CD8-positive, alpha-beta memory T cell (primary cell): ENCODE measurements around the gene S100PBP. TPM values are rescaled to one million over a fixed set of nuclear protein-coding genes. Genes with fewer than 3 reads are reported as not detected.

ENCODE experiments used
- CTCF ChIA-PET: fragments of 350-600 bp; sonication (Branson Sonifier 250); formaldehyde crosslinking; loops from one replicate; lab custom pipeline; 2021; ENCODE audit warnings: antibody characterized with exemption; lab: Charles Lee
- POLR2A ChIA-PET: fragments of 350-600 bp; sonication (Branson Sonifier 250); formaldehyde crosslinking; loops from one replicate; lab custom pipeline; 2021; ENCODE audit warnings: antibody characterized with exemption; lab: Charles Lee
- DNase-seq, 5 donors: peaks; one replicate each; pipeline versions ENCODE4 v3.0.0 to v3.0.0-alpha.2; 2020 to 2022; ENCODE audit warnings: mixed read lengths in 1 of 5
- H3K27ac ChIP-seq: one replicate; pipeline ENCODE4 v1.7.0; 2013; ENCODE audit warnings: low read depth, mild to moderate bottlenecking, low read length, moderate library complexity
- H3K27me3 ChIP-seq: 2 replicates; pipeline ENCODE4 v1.7.0; 2013; ENCODE audit warnings: low read length, mild to moderate bottlenecking; ENCODE audit not compliant: insufficient read depth, poor library complexity, severe bottlenecking
- H3K36me3 ChIP-seq: 2 replicates; pipeline ENCODE4 v1.7.0; 2013; ENCODE audit warnings: mild to moderate bottlenecking, low read length, moderate library complexity; ENCODE audit not compliant: insufficient read depth
- H3K4me1 ChIP-seq: 2 replicates; pipeline ENCODE4 v1.7.0; 2013; ENCODE audit warnings: mild to moderate bottlenecking, low read length, moderate library complexity; ENCODE audit not compliant: insufficient read depth
- H3K4me3 ChIP-seq: 2 replicates; pipeline ENCODE4 v1.7.0; 2013; ENCODE audit warnings: mild to moderate bottlenecking, low read length
- H3K9me3 ChIP-seq: 2 replicates; pipeline ENCODE4 v1.7.0; 2013; ENCODE audit warnings: mild to moderate bottlenecking, low read length
- H3K27ac Mint-ChIP-seq, 8 donors: one replicate each; pipeline ENCODE4 v1.8.0; 2020 to 2021; ENCODE audit warnings: mixed read lengths in 8 of 8, mild to moderate bottlenecking in 6 of 8, inconsistent platforms in 3 of 8, moderate library complexity in 3 of 8
- H3K27me3 Mint-ChIP-seq, 2 donors: one replicate each; pipeline ENCODE4 v1.8.0; 2020 to 2021; ENCODE audit warnings: mixed read lengths in 2 of 2, mild to moderate bottlenecking in 1 of 2, moderate library complexity in 1 of 2
- H3K36me3 Mint-ChIP-seq, 3 donors: one replicate each; pipeline ENCODE4 v1.8.0; 2020 to 2021; ENCODE audit warnings: mixed read lengths in 3 of 3, inconsistent platforms in 1 of 3, mild to moderate bottlenecking in 1 of 3
- H3K4me1 Mint-ChIP-seq, 3 donors: one replicate each; pipeline ENCODE4 v1.8.0; 2020 to 2021; ENCODE audit warnings: mixed read lengths in 3 of 3, inconsistent platforms in 1 of 3, mild to moderate bottlenecking in 1 of 3
- H3K4me3 Mint-ChIP-seq, 7 donors: one replicate each; pipeline ENCODE4 v1.8.0; 2020 to 2021; ENCODE audit warnings: mixed read lengths in 7 of 7, mild to moderate bottlenecking in 6 of 7, moderate library complexity in 4 of 7, inconsistent platforms in 2 of 7
- H3K9me3 Mint-ChIP-seq, 5 donors: one replicate each; pipeline ENCODE4 v1.8.0; 2020 to 2022; ENCODE audit warnings: mixed read lengths in 5 of 5, mild to moderate bottlenecking in 3 of 5, moderate library complexity in 2 of 5, inconsistent platforms in 1 of 5
- polyA plus RNA-seq: library from polyadenylated mRNA; unstranded; fragments of 300-500 nt; fragmentation: Illumina TruSeq; gene quantifications from one replicate; pipeline ENCODE4 v1.2.3, GENCODE V29; 2021
- total RNA-seq, 2 experiments: library from RNA; stranded (reverse); gene quantifications; one replicate each; pipeline ENCODE4 v1.2.3, GENCODE V29; 2021

S100PBP gene
- total and polyA plus RNA-seq, 3 experiments from 2014 or later = 17.3 to 30.6 (median 28.6) TPM

DNA sequence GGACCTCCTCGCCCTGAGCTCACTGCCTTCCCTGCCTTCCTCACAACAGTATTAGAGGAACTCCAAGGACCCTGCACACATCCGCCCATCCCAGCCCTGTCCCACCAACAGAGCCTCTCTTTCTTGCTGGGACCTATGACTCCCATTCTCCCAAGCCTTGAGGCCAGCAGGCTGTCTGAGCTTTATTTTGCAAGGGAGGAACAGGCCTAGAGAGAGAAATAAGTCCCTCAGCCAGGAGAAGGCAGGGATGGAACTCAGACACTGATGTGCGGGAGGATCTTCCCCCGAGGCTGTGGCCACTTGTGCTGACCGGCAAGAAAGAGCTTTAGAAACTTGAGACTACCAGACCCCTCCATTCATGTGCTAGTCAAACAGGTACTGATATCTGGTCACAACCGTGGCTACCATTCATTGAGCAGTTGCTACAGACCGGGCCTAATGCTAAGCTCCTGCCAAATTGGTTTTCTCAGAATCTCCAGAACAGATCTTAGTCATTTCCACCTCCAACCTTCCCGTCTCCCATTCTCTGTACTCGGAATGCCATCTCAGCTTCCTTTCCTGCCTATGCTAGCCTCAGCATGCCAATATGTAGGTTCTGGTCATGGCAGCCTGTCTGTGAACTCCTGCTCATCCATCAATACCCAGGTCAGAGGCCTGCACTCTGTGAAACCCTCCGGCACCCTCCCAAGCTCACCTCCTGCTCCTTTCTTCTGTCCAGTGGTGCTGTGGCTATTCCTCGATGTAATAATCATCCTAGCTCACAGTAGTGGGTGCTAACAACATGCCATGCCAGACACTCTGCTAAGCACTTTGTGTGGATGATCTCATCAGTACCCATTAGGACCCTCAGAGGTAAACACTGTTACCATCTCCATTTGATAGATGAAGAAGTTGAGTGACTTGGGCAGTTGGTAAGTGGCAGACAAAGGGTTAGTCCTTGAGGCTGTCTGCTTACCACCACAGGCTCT, 79.9 kb downstream of the S100PBP start:
- peaks cover 7% of the 10 kb centered on the region for H3K4me1 ChIP-seq
- peaks cover 43 to 66% of the 10 kb centered on the region in 2 donors for H3K27me3 Mint-ChIP-seq
- DNase-seq = no peak
- no peaks in the 10 kb centered on the region for H3K9me3 ChIP-seq
- peaks cover 44% of the 10 kb centered on the region for H3K27me3 ChIP-seq
- H3K27ac Mint-ChIP-seq = peak overlapping the region in 1 of 8 donors; percentile 47
- POLR2A ChIA-PET = interaction anchor here (0.5 kb wide), 1 partner anchor 10 kb away, joined by 8 read pairs; no protein-coding TSS in a partner anchor
- H3K4me3 ChIP-seq = no peak overlapping the region
- no peaks in the 10 kb centered on the region for H3K36me3 ChIP-seq
- no peaks in the 10 kb centered on the region for H3K36me3 Mint-ChIP-seq
- no peak overlapping the region for H3K4me3 Mint-ChIP-seq
- CTCF ChIA-PET = interaction anchor here (0.9 kb wide), 1 partner anchor 20 kb away, joined by 3 read pairs; no protein-coding TSS in a partner anchor
- H3K27ac ChIP-seq = no peak overlapping the region
- H3K4me1 Mint-ChIP-seq = peaks cover 8 to 23% (median 13%) of the 10 kb centered on the region in 3 donors
- H3K9me3 Mint-ChIP-seq = peaks cover 0 to 2% (median 0%) of the 10 kb centered on the region in 5 donors

DNA sequence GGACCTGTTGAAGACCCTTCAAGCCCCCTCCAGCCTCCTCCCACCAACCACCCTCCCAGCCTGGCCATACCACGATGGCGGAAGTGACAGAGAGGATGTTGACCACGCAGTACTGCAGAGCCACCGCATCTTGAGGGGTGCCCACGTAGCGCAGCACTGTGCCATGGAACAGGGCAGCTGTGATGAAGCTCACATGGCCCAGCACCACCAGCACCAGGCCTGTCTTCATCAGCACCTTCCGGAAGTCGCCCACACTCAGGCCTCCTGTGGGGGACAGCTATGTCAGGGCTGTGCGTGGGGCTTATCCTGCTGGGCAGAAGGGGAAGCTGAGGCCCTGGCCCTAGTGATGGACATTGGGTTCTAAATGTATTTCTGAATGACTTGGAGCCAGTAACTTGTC, 80.6 kb downstream of the S100PBP start:
- Histone ChIP-seq H3K4me1 (peaks cover 7% of the 10 kb centered on the region), H3K4me3 (no peak overlapping the region), H3K27ac (no peak overlapping the region), H3K36me3 (no peaks in the 10 kb centered on the region), H3K9me3 (no peaks in the 10 kb centered on the region), H3K27me3 (peaks cover 45% of the 10 kb centered on the region)
- no peaks in the 10 kb centered on the region for H3K36me3 Mint-ChIP-seq
- peak overlapping the region in 1 of 8 donors; percentile 47 for H3K27ac Mint-ChIP-seq
- ChIA-PET CTCF (interaction anchor here (0.5 to 2.3 kb wide), 3 partner anchors 25 to 109 kb away, joined by 3 to 6 read pairs (median 3); no protein-coding TSS in a partner anchor), POLR2A (interaction anchor here (0.5 kb wide), 1 partner anchor 9 kb away, joined by 8 read pairs; no protein-coding TSS in a partner anchor)
- no peak overlapping the region for H3K4me3 Mint-ChIP-seq
- peaks cover 5 to 18% (median 11%) of the 10 kb centered on the region in 3 donors for H3K4me1 Mint-ChIP-seq
- H3K9me3 Mint-ChIP-seq = peaks cover 0 to 2% (median 0%) of the 10 kb centered on the region in 5 donors
- DNase-seq = no peak
- H3K27me3 Mint-ChIP-seq = peaks cover 46 to 69% of the 10 kb centered on the region in 2 donors

DNA sequence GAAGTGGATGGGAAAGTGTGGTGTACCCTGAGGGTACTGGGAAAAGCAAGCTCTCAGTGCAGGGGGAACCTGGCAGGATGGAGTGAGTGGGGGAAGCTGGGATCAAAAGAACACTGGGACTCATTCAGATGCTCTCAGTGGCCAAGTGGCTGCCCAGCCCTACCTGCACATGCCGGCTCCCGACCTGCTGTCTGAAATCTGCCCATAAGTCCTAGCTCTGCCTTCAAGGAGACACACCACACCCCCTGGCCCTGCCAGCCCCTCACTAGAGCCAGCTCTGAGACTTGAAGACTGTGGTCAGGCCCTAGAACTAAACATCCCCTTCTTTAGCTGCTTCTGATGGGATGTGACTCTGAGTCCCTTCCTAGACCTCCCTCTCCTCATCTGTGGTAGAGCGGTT, 81.5 kb downstream of the S100PBP start:
- peaks cover 39% of the 10 kb centered on the region for H3K27me3 ChIP-seq
- H3K9me3 ChIP-seq = no peaks in the 10 kb centered on the region
- Mint-ChIP-seq H3K9me3 (peaks cover 0 to 2% (median 0%) of the 10 kb centered on the region in 5 donors), H3K27me3 (peaks cover 50 to 64% of the 10 kb centered on the region in 2 donors), H3K4me3 (peak overlapping the region in 2 of 7 donors; percentile 24 to 72), H3K36me3 (no peaks in the 10 kb centered on the region), H3K27ac (peak overlapping the region in 1 of 8 donors; percentile 68), H3K4me1 (peaks cover 5 to 14% (median 8%) of the 10 kb centered on the region in 3 donors)
- no peak overlapping the region for H3K4me3 ChIP-seq
- no peaks in the 10 kb centered on the region for H3K36me3 ChIP-seq
- POLR2A ChIA-PET = no interaction called here
- DNase-seq = no peak
- CTCF ChIA-PET = interaction anchor here (1.5 to 2.3 kb wide), 2 partner anchors 26 to 108 kb away, joined by 3 to 6 read pairs; no protein-coding TSS in a partner anchor
- H3K27ac ChIP-seq = no peak overlapping the region
- H3K4me1 ChIP-seq = peaks cover 7% of the 10 kb centered on the region

DNA sequence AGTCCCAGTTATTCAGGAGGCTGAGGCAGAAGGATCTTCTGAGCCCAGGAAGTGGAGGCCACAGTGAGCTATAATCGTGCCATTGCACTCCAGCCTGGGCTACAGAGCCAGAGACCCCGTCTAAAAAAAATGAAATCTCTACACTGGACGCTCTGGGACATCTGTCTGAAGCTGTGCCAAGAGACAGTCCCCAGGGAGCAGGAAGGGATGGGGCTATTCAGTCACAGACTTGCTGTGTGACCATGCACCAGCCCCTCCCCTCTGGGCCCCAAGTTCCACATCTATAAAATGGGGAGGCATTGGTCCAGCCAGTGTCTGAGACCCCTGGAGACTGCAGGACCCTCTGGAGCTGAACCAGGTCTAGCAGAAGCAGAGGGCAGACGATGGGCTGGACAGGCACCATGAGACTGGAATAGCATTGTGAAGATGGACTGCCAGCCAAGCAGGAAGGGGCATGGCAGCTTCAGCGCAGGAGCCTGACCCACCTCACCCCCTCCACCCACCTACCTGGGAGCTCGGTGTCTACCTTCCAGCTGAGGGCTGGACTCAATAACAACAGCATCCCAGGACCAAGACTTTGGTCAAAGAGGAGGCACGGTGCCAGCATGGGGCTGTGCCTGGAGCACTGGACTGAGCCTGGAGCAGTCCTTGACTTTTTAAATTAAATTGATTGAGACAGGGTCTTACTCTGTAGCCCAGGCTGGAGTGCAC, 82.3 kb downstream of the S100PBP start:
- H3K27me3 Mint-ChIP-seq = peaks cover 50 to 64% of the 10 kb centered on the region in 2 donors

DNA sequence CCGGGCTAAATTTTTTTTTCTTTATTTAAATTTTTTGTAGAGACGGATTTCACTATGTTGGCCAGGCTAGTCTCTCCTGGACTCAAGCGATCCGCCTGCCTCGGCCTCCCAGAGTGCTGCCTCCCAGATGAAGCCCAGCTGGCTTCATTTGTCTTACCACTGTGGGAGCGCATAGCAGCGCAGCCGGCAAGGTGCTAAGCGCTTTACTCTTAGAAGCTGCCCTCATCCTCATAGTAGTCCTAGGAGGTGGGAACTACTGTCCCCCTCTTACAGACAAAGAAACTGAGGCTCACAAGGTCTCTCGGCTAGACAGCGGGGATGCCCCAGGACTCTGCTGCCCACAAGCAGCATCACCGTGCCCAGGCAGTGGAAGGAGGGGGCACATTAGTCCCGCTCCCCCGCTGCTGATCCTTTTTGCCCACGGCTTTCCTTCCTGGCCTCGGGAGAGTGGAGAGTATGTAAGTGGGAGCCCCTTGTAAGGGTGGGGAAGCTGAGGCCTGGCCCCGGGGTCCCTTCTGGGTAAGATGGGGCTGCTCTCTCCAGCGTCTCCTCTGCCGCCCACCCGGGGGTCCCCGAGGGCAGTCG, 83.0 kb downstream of the S100PBP start:
- no peak for DNase-seq
- H3K36me3 ChIP-seq = no peaks in the 10 kb centered on the region
- ChIA-PET POLR2A (no interaction called here), CTCF (interaction anchor here (0.7 to 2.3 kb wide), 2 partner anchors 28 to 188 kb away, joined by 3 to 6 read pairs; no protein-coding TSS in a partner anchor)
- H3K4me3 Mint-ChIP-seq = peak overlapping the region; percentile 62 to 85 (median 74)
- peaks cover 34% of the 10 kb centered on the region for H3K27me3 ChIP-seq
- H3K27me3 Mint-ChIP-seq = peaks cover 50 to 61% of the 10 kb centered on the region in 2 donors
- peak overlapping the region in 1 of 8 donors; percentile 42 for H3K27ac Mint-ChIP-seq
- H3K36me3 Mint-ChIP-seq = no peaks in the 10 kb centered on the region
- no peak overlapping the region for H3K4me3 ChIP-seq
- H3K9me3 Mint-ChIP-seq = peaks cover 0 to 2% (median 0%) of the 10 kb centered on the region in 5 donors
- peaks cover 7% of the 10 kb centered on the region for H3K4me1 ChIP-seq
- no peaks in the 10 kb centered on the region for H3K9me3 ChIP-seq
- H3K4me1 Mint-ChIP-seq = peaks cover 5 to 14% (median 8%) of the 10 kb centered on the region in 3 donors
- H3K27ac ChIP-seq = peak overlapping the region; percentile 38

More for the DNA sequence above, 82.3 kb downstream of the S100PBP start:
- no peaks in the 10 kb centered on the region for H3K36me3 ChIP-seq
- DNase-seq = no peak
- no peak overlapping the region for H3K4me3 ChIP-seq
- H3K9me3 ChIP-seq = no peaks in the 10 kb centered on the region
- Mint-ChIP-seq H3K27ac (no peak overlapping the region), H3K4me3 (peak overlapping the region in 3 of 7 donors; percentile 8 to 45 (median 41)), H3K9me3 (peaks cover 0 to 2% (median 0%) of the 10 kb centered on the region in 5 donors), H3K36me3 (no peaks in the 10 kb centered on the region), H3K4me1 (peaks cover 5 to 14% (median 8%) of the 10 kb centered on the region in 3 donors)
- H3K27ac ChIP-seq = no peak overlapping the region
- peaks cover 7% of the 10 kb centered on the region for H3K4me1 ChIP-seq
- peaks cover 34% of the 10 kb centered on the region for H3K27me3 ChIP-seq
- POLR2A ChIA-PET = no interaction called here
- CTCF ChIA-PET = interaction anchor here (2.3 kb wide), 1 partner anchor 27 kb away, joined by 6 read pairs; no protein-coding TSS in a partner anchor

DNA sequence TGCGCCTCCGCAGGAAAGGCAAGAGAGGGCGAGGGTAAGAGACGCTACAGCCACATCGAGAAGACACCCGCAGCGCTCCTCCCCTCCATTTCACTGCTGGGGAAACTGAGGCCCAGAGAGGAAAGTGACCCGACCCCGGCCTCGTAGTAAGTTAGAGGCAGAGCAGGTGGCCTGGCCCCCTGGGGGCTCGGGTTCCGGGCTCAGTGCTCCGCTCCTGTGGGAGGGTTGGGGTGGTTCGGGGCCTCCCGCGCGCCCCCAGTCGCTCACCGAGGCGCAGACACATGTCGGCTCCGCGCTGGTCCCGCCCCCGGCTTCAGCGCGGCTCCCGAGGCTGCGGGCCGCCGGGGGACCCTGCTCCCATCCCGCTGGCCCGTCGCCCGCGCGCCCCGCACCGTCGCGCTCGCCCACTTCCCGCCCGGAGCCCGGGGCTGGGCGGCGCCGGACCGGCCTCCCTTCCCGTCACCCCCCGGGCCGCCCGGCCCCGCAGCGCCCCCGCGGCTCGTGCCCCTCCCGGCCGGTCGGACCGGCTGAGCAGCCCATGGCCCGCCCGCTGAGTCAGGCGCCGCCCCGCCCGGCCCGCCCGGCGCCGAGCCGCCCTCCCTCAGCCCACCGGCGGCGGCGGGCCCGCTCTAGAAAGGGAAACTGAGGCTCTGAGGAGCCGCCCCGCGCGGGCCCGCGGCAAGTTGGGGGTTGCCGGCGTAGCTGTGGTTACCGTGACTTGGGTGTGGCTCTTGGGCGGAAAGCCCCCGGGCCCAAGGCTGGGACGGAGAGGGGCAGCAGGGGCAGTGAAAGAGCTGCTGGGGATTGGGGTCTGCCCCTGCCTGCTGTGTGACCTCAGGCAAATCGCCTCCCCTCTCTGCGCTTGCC, 83.7 kb downstream of the S100PBP start, which contains the start of gene TMEM54:
Gene TMEM54, minus strand, starts transcription at position 434 of the 867 bp plus-strand sequence. Its CDS starts 151 bp downstream, at position 283.
- Histone ChIP-seq H3K9me3 (no peaks in the 10 kb centered on the region), H3K4me3 (no peak within 1 kb of the TSS), H3K36me3 (no peaks in the 10 kb centered on the region), H3K27me3 (peaks cover 34% of the 10 kb centered on the region), H3K27ac (peak within 1 kb of the TSS; percentile 38), H3K4me1 (peaks cover 7% of the 10 kb centered on the region)
- Mint-ChIP-seq H3K9me3 (peaks cover 0 to 2% (median 0%) of the 10 kb centered on the region in 5 donors), H3K4me3 (peak within 1 kb of the TSS; percentile 74 to 86 (median 79)), H3K27me3 (peaks cover 49 to 55% of the 10 kb centered on the region in 2 donors), H3K36me3 (no peaks in the 10 kb centered on the region), H3K27ac (peak within 1 kb of the TSS in 3 of 8 donors; percentile 27 to 65 (median 42)), H3K4me1 (peaks cover 5 to 14% (median 8%) of the 10 kb centered on the region in 3 donors)
- ChIA-PET POLR2A (no interaction called here), CTCF (interaction anchor here (0.7 kb wide), 1 partner anchor 189 kb away, joined by 3 read pairs; no protein-coding TSS in a partner anchor)
- peak in 1 of 5 donors; percentile 19 for DNase-seq
